GM12875 (cell line): ENCODE results near the gene PIWIL4.

ENCODE experiments used
- H3K4me3 ChIP-seq: one replicate; pipeline ENCODE4 v1.5.1; 2011; ENCODE audit warnings: low read depth, low read length, control low read depth
- TF ChIP-seq, protein P1 (sequence below): IDR thresholded peaks from 2 replicates; pipeline ENCODE4 v1.5.1; 2011; ENCODE audit warnings: low read depth, mild to moderate bottlenecking, control low read depth, inconsistent platforms, low read length, moderate library complexity, borderline replicate concordance; ENCODE audit not compliant: insufficient read depth

PIWIL4 gene

DNA sequence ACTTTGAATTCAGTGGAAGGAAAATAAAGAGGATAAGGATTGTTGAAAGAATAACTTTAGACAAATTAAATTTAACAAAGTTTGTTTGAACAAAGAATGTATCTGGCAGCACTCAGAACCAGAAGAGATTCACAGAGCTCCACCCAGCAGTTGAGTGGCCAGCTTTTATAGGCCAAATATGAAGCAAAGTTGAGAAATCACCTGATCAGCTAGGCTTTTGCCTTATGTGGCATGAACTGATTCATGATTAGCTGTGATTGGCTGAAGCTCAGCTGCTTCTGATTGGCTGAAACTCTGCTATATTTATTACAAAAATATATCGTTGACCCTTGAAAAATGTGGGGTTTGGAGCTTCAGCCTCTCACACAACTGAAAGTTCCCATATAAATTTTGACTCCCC is 62.6 kb downstream of the PIWIL4 start:
- TF ChIP-seq, protein P1, sequence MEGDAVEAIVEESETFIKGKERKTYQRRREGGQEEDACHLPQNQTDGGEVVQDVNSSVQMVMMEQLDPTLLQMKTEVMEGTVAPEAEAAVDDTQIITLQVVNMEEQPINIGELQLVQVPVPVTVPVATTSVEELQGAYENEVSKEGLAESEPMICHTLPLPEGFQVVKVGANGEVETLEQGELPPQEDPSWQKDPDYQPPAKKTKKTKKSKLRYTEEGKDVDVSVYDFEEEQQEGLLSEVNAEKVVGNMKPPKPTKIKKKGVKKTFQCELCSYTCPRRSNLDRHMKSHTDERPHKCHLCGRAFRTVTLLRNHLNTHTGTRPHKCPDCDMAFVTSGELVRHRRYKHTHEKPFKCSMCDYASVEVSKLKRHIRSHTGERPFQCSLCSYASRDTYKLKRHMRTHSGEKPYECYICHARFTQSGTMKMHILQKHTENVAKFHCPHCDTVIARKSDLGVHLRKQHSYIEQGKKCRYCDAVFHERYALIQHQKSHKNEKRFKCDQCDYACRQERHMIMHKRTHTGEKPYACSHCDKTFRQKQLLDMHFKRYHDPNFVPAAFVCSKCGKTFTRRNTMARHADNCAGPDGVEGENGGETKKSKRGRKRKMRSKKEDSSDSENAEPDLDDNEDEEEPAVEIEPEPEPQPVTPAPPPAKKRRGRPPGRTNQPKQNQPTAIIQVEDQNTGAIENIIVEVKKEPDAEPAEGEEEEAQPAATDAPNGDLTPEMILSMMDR: no peak
- H3K4me3 ChIP-seq: no peak overlapping the region

DNA sequence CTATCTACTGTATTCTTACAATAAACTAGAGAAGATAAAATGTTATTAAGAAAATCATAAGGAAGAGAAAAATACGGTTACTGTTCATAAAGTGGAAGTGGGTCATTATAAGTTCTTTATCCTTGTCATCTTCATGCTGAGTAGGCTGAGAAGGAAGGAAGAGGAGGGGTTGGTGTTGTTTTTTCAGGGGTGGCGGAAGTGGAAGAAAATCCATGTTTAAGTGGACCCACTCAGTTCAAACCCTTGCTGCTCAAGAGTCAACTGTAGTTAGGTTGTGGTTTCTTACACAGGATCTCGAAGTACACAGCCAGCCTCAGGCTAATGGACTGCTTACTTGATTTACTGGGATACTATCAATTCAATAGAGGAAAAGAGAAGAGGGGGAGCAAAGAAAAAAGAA is 63.1 kb downstream of the PIWIL4 start:
- no peak overlapping the region for H3K4me3 ChIP-seq
- TF ChIP-seq, protein P1: no peak

DNA sequence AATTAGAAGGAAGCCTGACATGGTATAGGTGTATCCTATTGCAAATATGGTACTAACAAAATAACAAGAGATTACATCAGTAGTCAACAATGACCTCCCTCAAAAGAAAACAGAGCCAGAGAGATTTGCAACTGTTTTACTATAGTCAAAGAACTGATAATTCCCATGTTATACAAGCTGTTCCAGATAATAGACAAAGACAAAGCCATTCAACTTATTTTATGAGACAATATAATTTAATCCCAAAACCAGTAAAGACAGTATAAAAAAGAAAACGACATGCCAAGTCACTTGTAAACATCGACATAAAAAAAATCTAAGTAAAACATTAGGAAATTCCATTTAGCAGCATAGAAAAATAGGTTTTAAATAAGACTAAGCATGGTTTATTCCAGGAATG is 65.2 kb downstream of the PIWIL4 start:
- H3K4me3 ChIP-seq: no peak overlapping the region
- TF ChIP-seq, protein P1: no peak

DNA sequence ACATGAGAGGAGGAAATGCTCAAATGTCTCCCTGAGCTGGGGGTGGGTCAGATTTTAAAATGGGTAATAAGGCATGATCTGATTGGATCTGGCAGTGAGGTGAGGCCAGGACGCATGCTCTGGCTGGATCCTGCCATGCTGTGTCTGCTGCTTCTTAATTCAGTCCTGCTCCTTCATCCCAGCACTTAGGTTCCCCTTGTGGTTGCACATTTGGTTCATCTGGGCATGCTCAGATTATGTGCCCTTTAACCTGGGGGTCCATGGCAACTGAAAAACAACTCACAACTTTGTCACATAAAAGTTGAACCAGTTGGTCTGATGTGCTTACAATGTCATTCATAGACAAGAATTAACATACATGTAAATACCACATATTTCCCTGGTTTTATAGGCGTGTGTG is 67.9 kb downstream of the PIWIL4 start:
- H3K4me3 ChIP-seq: no peak overlapping the region
- TF ChIP-seq, protein P1: no peak

DNA sequence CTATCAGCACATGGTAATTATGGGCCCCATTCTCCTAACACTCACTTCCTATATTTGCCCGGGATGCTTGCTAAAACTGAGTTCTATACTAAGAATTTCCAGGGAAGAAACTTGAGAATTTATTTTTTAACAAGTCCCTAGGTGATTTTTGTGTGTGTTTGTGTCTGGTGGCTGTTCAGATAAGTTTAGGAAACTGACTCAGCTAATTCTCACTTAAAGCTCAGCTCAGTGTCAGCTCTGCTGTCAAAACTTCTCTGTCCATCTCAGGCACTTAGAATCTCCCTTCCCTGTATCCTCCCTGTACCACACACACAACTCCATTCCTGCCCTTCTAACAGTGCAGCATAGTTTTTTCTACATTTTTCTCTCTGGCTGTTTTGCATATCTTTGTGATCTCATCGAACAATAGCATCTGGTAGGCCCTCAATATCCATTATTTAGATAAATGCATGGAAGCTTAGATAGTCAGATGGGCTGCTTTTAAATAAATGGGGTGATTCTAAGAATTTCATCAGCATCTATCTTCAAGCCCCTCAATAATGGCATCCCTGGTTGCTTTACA is 69.3 kb downstream of the PIWIL4 start:
- TF ChIP-seq, protein P1: no peak
- no peak overlapping the region for H3K4me3 ChIP-seq

DNA sequence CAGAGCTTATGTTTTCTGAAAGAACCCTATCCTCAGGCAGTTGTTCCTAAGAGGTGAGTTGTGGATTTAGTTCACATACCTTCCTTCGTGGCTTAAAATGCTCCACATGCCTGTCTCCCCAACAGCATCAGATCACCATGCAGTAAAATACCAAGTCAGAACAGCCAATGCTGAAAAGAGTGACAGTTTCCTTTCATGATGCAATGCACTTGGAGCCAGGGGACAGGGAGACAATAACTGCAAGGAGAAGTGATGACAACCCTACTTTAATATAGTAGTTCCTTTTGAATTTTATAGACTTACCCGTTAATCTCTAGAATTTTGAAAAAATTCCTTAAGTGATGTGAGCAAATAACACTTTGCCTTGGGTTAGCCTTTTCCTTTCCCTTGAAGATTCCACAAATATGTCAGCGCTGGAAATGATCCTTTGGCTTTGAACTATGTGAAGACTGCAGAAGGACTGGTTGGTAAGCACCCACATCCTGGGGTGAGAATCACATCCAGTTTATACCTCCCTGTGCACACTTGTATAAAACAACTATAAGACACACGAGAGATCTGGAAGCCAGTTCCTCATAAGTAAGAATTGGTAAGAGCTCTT is 71.2 kb downstream of the PIWIL4 start:
- H3K4me3 ChIP-seq: no peak overlapping the region

More for the DNA sequence above, 71.2 kb downstream of the PIWIL4 start:
- TF ChIP-seq, protein P1: no peak
